ENCODE data around the gene ARHGAP9. TPM values are rescaled to one million over a fixed set of nuclear protein-coding genes. Genes with fewer than 3 reads are reported as not detected.

The ARHGAP9 gene
- total and polyA plus RNA-seq, 2 of the 4 experiments (the other 2 are of a cell fraction), result 0.18 to 0.79 TPM

GRCh38 chr12:57520053-57520818 is 40.6 kb upstream of the ARHGAP9 start, which contains the start of gene DDIT3 (continued):
- TF ChIP-seq NFE2L2 (IDR thresholded peaks at IDR 0.05; ENCODE audit: low read depth, low read length), result no peak
- TF ChIP-seq RFX5 (IDR thresholded peaks at IDR 0.05; ENCODE audit: low read depth, low read length), result 0 out of 2 replicates have a peak, but pooled peaks have one; percentile 6

- CTCF ChIA-PET, result interaction anchor here (1.2 kb wide), 1 partner anchor 18 kb away, joined by 3 read pairs; no protein-coding TSS in a partner anchor
- intact Hi-C loops (cut with micrococcal nuclease), result no loop called here
These were observed 40.1 kb upstream of the ARHGAP9 start for GRCh38 chr12:57519796-57520052.

More at GRCh38 chr12:57519796-57520052, 40.1 kb upstream of the ARHGAP9 start:
- Histone ChIP-seq H3K18ac (ENCODE audit: low read depth, low read length) (peak overlapping the region; percentile 95), H3K9me3 (ENCODE audit: control insufficient read depth, insufficient read depth, low read length) (no peaks in the 10 kb centered on the region), H2AK9ac (replicated peaks; ENCODE audit: low read depth, low read length, poor library complexity) (peak overlapping the region; percentile 100), H2BK15ac (ENCODE audit: low read depth, low read length) (no peak overlapping the region), H3K36me3 (ENCODE audit: control insufficient read depth, insufficient read depth, low read length) (peaks cover 44% of the 10 kb centered on the region), H3K9me1 (ENCODE audit: insufficient read depth, low read length) (peaks cover 16% of the 10 kb centered on the region), H3K4ac (ENCODE audit: low read depth, low read length) (peak overlapping the region; percentile 100), H4K5ac (ENCODE audit: low read depth, low read length) (peak overlapping the region; percentile 20), H3K9ac (ENCODE audit: low read depth, low read length) (peak overlapping the region; percentile 100), H3K79me1 (ENCODE audit: low read depth in 1 of 2, low read length in 2 of 2) (peaks cover 18 to 78% of the 10 kb centered on the region in 2 experiments), H2AFZ (replicated peaks; ENCODE audit: low read length, poor library complexity) (peak overlapping the region; percentile 89), H4K20me1 (ENCODE audit: insufficient read depth, low read length) (peaks cover 74% of the 10 kb centered on the region), H2BK120ac (ENCODE audit: low read depth, low read length) (peak overlapping the region; percentile 83; the same call in 1 of the 2 replicates), H4K91ac (ENCODE audit: insufficient read depth, low read depth, low read length) (peak overlapping the region; percentile 93), H3K4me2 (ENCODE audit: low read depth, low read length) (peak overlapping the region; percentile 87), H3K4me1 (ENCODE audit: control insufficient read depth, insufficient read depth, low read length) (peaks cover 22% of the 10 kb centered on the region), H2BK5ac (ENCODE audit: low read depth, low read length, poor library complexity, severe bottlenecking) (peak overlapping the region; percentile 96), H3K56ac (ENCODE audit: extremely low read depth, insufficient read depth, low read length) (peak overlapping the region; percentile 98), H3K27ac (ENCODE audit: insufficient read depth, low read length) (peak overlapping the region; percentile 99), H2AK5ac (ENCODE audit: low read depth, low read length) (peak overlapping the region; percentile 100), H3K4me3 (ENCODE audit: insufficient read depth, low read depth, low read length) (peak overlapping the region; percentile 95), H4K8ac (ENCODE audit: low read depth in 2 of 2, low read length in 2 of 2) (peak overlapping the region; percentile 47 to 92; a peak in 2 of 4 replicates), H3K27me3 (ENCODE audit: control insufficient read depth, insufficient read depth, low read length) (no peaks in the 10 kb centered on the region), H3K14ac (replicated peaks; ENCODE audit: low read depth, low read length) (peak overlapping the region; percentile 100), H2BK20ac (ENCODE audit: low read depth, low read length) (no peak overlapping the region), H3K23ac (ENCODE audit: low read depth, low read length) (peak overlapping the region; percentile 100)
- 10% methylated on average over 2 of the region's 8 CpGs; no CpG with 5 or more reads in 1 of the 2 experiments for WGBS, 2 experiments (ENCODE audit: extremely low coverage in 2 of 2, insufficient read length in 1 of 2)
- dilution Hi-C loops (cut with HindIII; ENCODE audit: low sequenced_read_pairs, unreplicated experiment), result no loop called here
- DNase-seq (no peak), ATAC-seq (ENCODE audit: low read depth) (no peak)
- TF ChIP-seq CHD1 (IDR thresholded peaks at IDR 0.05; ENCODE audit: low read depth, low read length) (no peak), MAZ (IDR thresholded peaks at IDR 0.05; ENCODE audit: borderline replicate concordance, low read depth, low read length) (no peak), CTCF (conservative IDR thresholded peaks at IDR 0.05; ENCODE audit: low read depth, low read length) (0 out of 2 replicates have a peak, but pooled peaks have one; percentile 2)
- POLR2A ChIA-PET (ENCODE audit: unreplicated experiment), result interaction anchor here (1.1 kb wide), 1 partner anchor 16 kb away, joined by 6 read pairs; no protein-coding TSS in a partner anchor
- in situ Hi-C loops (cut with MboI; ENCODE audit: low sequenced_read_pairs), result no loop called here
- no TSS peak for BruUV-seq (replicated peaks)
